HG03039 (cell line): ENCODE measurements around the gene CX3CL1.

Experiments
- ATAC-seq: cut with Tn5 transposase; IDR thresholded peaks from one replicate; pipeline ENCODE4 v1.9.1; 2021; ENCODE audit warnings: mild to moderate bottlenecking, moderate library complexity; ENCODE audit not compliant: unreplicated experiment

The CX3CL1 gene

DNA sequence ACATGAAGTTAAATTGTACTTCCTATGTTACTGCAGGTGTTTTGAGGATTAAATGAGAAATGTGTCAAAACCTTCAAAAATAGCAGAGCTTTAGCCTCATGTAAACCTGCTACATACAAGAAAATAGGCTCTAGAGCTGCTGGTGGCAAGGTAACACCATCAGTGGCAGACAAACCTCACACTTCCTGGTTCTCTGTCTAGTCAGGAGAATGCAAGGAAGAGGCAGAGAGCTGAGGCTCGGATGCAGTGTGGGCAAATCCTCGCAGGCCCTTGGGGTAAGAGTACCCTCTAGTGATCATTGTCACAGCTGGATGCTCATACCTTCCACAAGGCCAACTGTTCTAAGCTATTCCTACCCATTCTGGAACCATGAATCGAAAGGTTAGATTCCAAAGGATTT is 60.7 kb downstream of the CX3CL1 start:
- ATAC-seq, result no peak

DNA sequence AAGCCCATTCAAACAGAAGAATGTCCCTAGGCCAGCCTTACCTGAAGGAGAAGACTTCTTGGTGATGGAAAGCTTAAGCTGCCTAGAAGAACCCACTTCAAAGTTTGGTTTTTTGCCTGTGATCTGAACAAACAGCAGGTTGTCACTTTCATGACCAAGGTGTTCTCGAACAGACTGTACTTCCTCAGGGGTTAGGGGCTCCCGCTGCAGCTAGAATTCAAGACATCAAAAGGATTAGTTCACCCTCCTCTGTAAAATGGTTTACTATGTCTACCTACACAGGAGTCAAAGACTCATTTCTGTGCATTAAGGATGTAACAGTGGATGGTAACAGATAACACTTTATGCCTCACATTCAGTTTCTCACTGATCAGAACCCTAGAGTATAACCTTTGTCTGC is 61.7 kb downstream of the CX3CL1 start:
- ATAC-seq, result no peak
